ENCODE data around the gene TCF3. TPM values are rescaled to one million over a fixed set of nuclear protein-coding genes. Genes with fewer than 3 reads are reported as not detected.

The TCF3 gene
- total and polyA plus RNA-seq, 11 donors, result 13.2 to 40.2 (median 22.3) TPM

DNA sequence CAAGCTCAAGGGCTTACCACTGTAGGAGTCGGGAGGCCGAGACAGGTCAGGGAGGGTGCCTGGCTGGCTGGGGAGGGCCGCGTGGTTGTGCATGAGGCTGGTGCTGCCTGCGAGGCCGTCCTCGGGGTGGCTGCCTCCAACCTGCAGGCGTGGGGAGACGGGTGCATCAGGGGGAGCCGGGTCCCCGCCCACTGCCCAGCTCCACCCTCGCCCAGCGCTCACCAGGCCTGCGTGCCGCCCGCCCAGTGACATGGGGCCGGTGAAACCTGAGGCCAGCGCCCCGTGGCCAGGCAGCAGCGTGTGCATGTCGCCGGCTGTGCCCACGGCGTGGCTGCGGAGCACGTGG lies 33.3 kb downstream of the TCF3 start:
- ATAC-seq, result no peak
- 87 to 97% (median 93%) methylated on average over 2 to 26 of the region's 26 CpGs for WGBS, 4 donors
- intact Hi-C loops (cut with DNase I), result loop anchor here in 1 of 10 donors (5.0 kb wide), 1 partner anchor 148 kb away; no protein-coding TSS in a partner anchor
- Histone ChIP-seq H3K4me3 (no peak overlapping the region), H3K4me1 (peaks cover 0 to 23% (median 9%) of the 10 kb centered on the region in 12 donors), H3K9me3 (no peaks in the 10 kb centered on the region), H3K27ac (no peak overlapping the region), H3K36me3 (peaks cover 0 to 78% (median 38%) of the 10 kb centered on the region in 9 donors), H3K27me3 (no peaks in the 10 kb centered on the region)
- TF ChIP-seq POLR2A (IDR thresholded peaks at IDR 0.05), result no peak
- TF ChIP-seq, protein P1, sequence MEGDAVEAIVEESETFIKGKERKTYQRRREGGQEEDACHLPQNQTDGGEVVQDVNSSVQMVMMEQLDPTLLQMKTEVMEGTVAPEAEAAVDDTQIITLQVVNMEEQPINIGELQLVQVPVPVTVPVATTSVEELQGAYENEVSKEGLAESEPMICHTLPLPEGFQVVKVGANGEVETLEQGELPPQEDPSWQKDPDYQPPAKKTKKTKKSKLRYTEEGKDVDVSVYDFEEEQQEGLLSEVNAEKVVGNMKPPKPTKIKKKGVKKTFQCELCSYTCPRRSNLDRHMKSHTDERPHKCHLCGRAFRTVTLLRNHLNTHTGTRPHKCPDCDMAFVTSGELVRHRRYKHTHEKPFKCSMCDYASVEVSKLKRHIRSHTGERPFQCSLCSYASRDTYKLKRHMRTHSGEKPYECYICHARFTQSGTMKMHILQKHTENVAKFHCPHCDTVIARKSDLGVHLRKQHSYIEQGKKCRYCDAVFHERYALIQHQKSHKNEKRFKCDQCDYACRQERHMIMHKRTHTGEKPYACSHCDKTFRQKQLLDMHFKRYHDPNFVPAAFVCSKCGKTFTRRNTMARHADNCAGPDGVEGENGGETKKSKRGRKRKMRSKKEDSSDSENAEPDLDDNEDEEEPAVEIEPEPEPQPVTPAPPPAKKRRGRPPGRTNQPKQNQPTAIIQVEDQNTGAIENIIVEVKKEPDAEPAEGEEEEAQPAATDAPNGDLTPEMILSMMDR (IDR thresholded peaks at IDR 0.05), result no peak
- DNase-seq, result no peak

DNA sequence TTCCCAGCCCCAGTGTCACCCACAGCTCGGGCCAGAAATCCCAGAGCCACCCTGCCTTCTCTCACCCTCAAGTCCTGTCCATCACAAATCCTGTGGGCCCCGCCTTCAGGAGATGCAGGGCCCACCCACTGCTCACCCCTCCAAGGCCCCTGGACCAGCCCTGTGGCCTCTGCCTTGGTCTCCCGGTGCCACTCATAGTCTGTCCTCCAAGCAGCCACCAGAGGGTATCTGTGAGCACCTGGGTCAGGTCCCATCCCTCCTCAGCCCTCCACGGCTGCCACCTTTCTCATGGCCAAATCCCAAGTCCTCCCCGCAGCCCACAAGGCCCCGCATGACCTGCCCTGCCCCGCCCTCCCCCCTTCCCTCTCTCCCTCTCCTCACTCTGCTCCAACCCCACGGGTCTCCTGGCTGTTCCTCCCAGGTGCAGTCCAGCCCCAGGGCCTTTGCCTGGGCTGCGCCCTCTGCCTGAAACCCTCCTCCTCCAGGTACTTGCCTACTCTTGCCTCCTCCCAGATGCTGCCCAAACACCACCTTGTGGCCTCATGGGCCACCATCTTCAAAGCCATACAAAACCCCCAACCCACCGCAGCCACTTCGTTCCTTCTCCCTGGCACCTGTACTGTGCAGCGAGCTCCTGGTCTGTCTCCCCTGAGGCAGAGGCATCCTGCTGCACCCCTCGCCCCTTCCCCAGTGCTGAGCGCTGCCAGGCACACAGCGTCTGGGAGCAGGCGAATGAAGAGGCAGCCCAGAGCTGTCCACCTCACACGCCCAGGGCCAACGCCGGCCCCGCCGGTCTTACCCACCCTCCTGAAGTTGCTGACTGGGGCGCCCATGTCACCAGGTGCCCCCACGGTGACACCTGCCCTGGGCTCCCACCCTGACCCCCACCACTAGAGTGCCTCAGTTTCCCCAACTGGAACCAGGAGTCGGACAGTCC lies 34.0 kb downstream of the TCF3 start:
- H3K4me1 ChIP-seq, result peaks cover 0 to 23% (median 9%) of the 10 kb centered on the region in 12 donors
- 78 to 82% (median 81%) methylated on average over 24 of the region's 24 CpGs for WGBS, 4 donors

DNA sequence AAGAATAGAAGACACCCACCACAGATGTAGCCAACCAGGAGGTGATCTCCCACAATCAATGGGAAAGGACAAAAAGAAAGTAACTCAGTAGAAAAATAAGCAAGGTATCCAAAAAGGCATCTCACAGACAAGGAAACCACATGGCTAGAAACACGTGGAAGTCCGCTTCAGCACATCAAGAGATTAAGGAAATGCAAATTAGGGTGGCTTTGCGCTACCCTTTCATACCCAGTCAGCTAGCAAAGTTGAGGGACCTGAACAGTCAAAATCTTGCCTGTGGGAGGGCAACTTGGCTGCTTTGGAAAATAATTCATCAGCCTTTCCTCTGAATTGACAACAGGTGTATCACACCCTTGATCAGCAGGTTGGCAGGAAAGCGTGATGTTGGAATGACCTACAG lies 35.5 kb downstream of the TCF3 start:
- Histone ChIP-seq H3K9me3 (no peaks in the 10 kb centered on the region), H3K4me1 (peaks cover 0 to 23% (median 9%) of the 10 kb centered on the region in 12 donors), H3K4me3 (no peak overlapping the region), H3K27ac (peak overlapping the region in 4 of 12 donors; percentile 11 to 59 (median 32)), H3K36me3 (peaks cover 0 to 82% (median 47%) of the 10 kb centered on the region in 9 donors), H3K27me3 (no peaks in the 10 kb centered on the region)
- 62 to 76% (median 65%) methylated on average over 4 of the region's 4 CpGs for WGBS, 4 donors
- DNase-seq (no peak), ATAC-seq (no peak)
- intact Hi-C loops (cut with DNase I), result loop anchor here in 1 of 10 donors (5.0 kb wide), 1 partner anchor 150 kb away; no protein-coding TSS in a partner anchor
- TF ChIP-seq, protein P1 (IDR thresholded peaks at IDR 0.05), result no peak
- no peak for TF ChIP-seq POLR2A (IDR thresholded peaks at IDR 0.05)

More for the DNA sequence above, 34.0 kb downstream of the TCF3 start:
- Histone ChIP-seq H3K27me3 (no peaks in the 10 kb centered on the region), H3K27ac (peak overlapping the region in 5 of 12 donors; percentile 19 to 59 (median 40)), H3K4me3 (no peak overlapping the region), H3K9me3 (no peaks in the 10 kb centered on the region), H3K36me3 (peaks cover 0 to 79% (median 33%) of the 10 kb centered on the region in 9 donors)
- ATAC-seq (peak; percentile 51 to 69 (median 60)), DNase-seq (peak in 1 of 5 donors; percentile 61)
- TF ChIP-seq, protein P1 (IDR thresholded peaks at IDR 0.05), result peak in 10 of 12 donors; percentile 8 to 52 (median 38)
- no peak for TF ChIP-seq POLR2A (IDR thresholded peaks at IDR 0.05)
- intact Hi-C loops (cut with DNase I), result loop anchor here in 1 of 10 donors (5.0 kb wide), 1 partner anchor 149 kb away; no protein-coding TSS in a partner anchor

DNA sequence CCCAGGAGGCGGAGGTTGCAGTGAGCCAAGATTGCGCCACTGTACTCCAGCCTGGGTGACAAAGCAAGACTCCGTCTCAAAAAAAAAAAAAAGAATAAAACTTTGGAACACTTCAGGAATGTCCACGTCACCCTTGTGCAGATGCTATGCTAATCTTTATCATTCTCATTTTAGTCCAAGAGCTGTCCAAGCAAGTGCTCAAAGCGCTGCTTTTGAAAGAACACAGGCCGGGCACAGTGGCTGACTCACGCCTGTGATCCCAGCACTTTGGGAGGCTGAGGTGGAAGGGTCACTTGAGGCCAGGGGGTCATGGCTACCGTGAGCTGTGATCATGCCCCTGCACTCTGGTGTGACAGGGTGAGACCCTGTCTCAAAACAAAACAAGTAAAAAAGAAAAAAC lies 36.0 kb downstream of the TCF3 start:
- Histone ChIP-seq H3K9me3 (no peaks in the 10 kb centered on the region), H3K27ac (peak overlapping the region in 4 of 12 donors; percentile 29 to 59 (median 48)), H3K27me3 (no peaks in the 10 kb centered on the region), H3K4me1 (peaks cover 0 to 23% (median 9%) of the 10 kb centered on the region in 12 donors), H3K36me3 (peaks cover 0 to 82% (median 50%) of the 10 kb centered on the region in 9 donors), H3K4me3 (no peak overlapping the region)
- intact Hi-C loops (cut with DNase I), result loop anchor here in 1 of 10 donors (5.0 kb wide), 1 partner anchor 151 kb away; no protein-coding TSS in a partner anchor
- ATAC-seq (peak; percentile 67 to 80 (median 76)), DNase-seq (peak in 1 of 5 donors; percentile 78)
- TF ChIP-seq, protein P1 (IDR thresholded peaks at IDR 0.05), result no peak
- no peak for TF ChIP-seq POLR2A (IDR thresholded peaks at IDR 0.05)
- 63 to 70% (median 67%) methylated on average over 8 of the region's 8 CpGs for WGBS, 4 donors
